ENCODE data around the gene LGALS4. TPM values are rescaled to one million over a fixed set of nuclear protein-coding genes. Genes with fewer than 3 reads are reported as not detected.

The LGALS4 gene
- total RNA-seq, 1 donor from 2014 or later: 0.32 TPM

GRCh38 chr19:38836159-38836982 is 23.6 kb upstream of the LGALS4 start:
- Histone ChIP-seq H2AFZ (ENCODE audit: low read depth, low read length) (no peak overlapping the region), H3K27ac (ENCODE audit: low read depth, low read length) (no peak overlapping the region), H4K20me1 (ENCODE audit: insufficient read depth, low read length) (peaks cover 56% of the 10 kb centered on the region), H3K9me3 (ENCODE audit: insufficient read depth, low read depth, low read length) (no peaks in the 10 kb centered on the region), H3K9ac (ENCODE audit: low read length) (no peak overlapping the region), H3K4me1 (ENCODE audit: insufficient read depth, low read length) (peaks cover 21% of the 10 kb centered on the region), H3K36me3 (ENCODE audit: insufficient read depth, low read length) (peaks cover 56% of the 10 kb centered on the region), H3K4me3 (ENCODE audit: insufficient read depth, low read depth, low read length) (no peak overlapping the region), H3K27me3 (ENCODE audit: insufficient read depth, low read length) (no peaks in the 10 kb centered on the region), H3K4me2 (ENCODE audit: low read length) (no peak overlapping the region), H3K79me2 (ENCODE audit: insufficient read depth, low read length) (peaks cover 12% of the 10 kb centered on the region)
- Mint-ChIP-seq H3K27ac (ENCODE audit: unreplicated experiment) (no peak overlapping the region), H3K9me3 (ENCODE audit: unreplicated experiment) (no peaks in the 10 kb centered on the region), H3K36me3 (ENCODE audit: low read depth, unreplicated experiment) (peaks cover 24% of the 10 kb centered on the region), H3K4me3 (ENCODE audit: unreplicated experiment) (no peak overlapping the region), H3K27me3 (ENCODE audit: low read depth, unreplicated experiment) (no peaks in the 10 kb centered on the region), H3K4me1 (ENCODE audit: low read depth, unreplicated experiment) (peaks cover 13% of the 10 kb centered on the region)
- FAIRE-seq (no peak), DNase-seq (ENCODE audit: low read depth) (no peak)
- TF ChIP-seq EZH2 (IDR thresholded peaks at IDR 0.05; ENCODE audit: insufficient read depth, low read length): no peak
- no peak for TF ChIP-seq CTCF (IDR thresholded peaks at IDR 0.05; ENCODE audit: insufficient read depth, low read depth, low read length)

- no peak overlapping the region for H3K4me2 ChIP-seq (ENCODE audit: low read length)
- no peak overlapping the region for H2AFZ ChIP-seq (ENCODE audit: low read depth, low read length)
- H3K9ac ChIP-seq (ENCODE audit: low read length): no peak overlapping the region
- Mint-ChIP-seq H3K36me3 (ENCODE audit: low read depth, unreplicated experiment) (peaks cover 24% of the 10 kb centered on the region), H3K27me3 (ENCODE audit: low read depth, unreplicated experiment) (no peaks in the 10 kb centered on the region), H3K9me3 (ENCODE audit: unreplicated experiment) (no peaks in the 10 kb centered on the region), H3K4me1 (ENCODE audit: low read depth, unreplicated experiment) (peaks cover 20% of the 10 kb centered on the region), H3K27ac (ENCODE audit: unreplicated experiment) (no peak overlapping the region), H3K4me3 (ENCODE audit: unreplicated experiment) (no peak overlapping the region)
- no peak overlapping the region for H3K27ac ChIP-seq (ENCODE audit: low read depth, low read length)
- TF ChIP-seq EZH2 (IDR thresholded peaks at IDR 0.05; ENCODE audit: insufficient read depth, low read length) (no peak), CTCF (IDR thresholded peaks at IDR 0.05; ENCODE audit: insufficient read depth, low read depth, low read length) (no peak)
- H3K79me2 ChIP-seq (ENCODE audit: insufficient read depth, low read length): no peaks in the 10 kb centered on the region
- peaks cover 42% of the 10 kb centered on the region for H3K36me3 ChIP-seq (ENCODE audit: insufficient read depth, low read length)
- no peaks in the 10 kb centered on the region for H3K9me3 ChIP-seq (ENCODE audit: insufficient read depth, low read depth, low read length)
- H3K4me1 ChIP-seq (ENCODE audit: insufficient read depth, low read length): peaks cover 39% of the 10 kb centered on the region
- H3K27me3 ChIP-seq (ENCODE audit: insufficient read depth, low read length): no peaks in the 10 kb centered on the region
- no peak overlapping the region for H3K4me3 ChIP-seq (ENCODE audit: insufficient read depth, low read depth, low read length)
- H4K20me1 ChIP-seq (ENCODE audit: insufficient read depth, low read length): peaks cover 41% of the 10 kb centered on the region
- DNase-seq (ENCODE audit: low read depth) (no peak), FAIRE-seq (no peak)
These were observed 21.8 kb upstream of the LGALS4 start for GRCh38 chr19:38834590-38834989.

DNA sequence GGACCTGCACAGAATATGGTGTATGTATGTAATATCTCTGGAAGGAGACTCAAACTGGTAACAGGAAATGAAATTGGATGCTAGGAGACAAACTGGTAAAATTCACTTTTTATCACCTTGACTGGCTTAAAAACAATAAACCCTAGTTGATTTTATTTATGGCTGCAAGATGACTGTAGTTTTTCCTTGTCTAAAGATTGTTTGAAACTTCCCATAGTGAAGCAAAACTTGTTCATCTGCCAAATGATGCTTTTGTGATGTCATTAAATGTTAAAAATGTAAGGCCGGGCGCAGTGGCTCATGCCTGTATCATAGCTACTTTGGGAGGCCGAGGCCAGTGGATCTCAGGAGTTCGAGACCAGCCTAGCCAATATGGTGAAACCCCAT is 21.4 kb upstream of the LGALS4 start:
- H3K36me3 Mint-ChIP-seq (ENCODE audit: low read depth, unreplicated experiment): peaks cover 24% of the 10 kb centered on the region

More for the DNA sequence above, 21.4 kb upstream of the LGALS4 start:
- Histone ChIP-seq H3K9ac (ENCODE audit: low read length) (no peak overlapping the region), H3K27me3 (ENCODE audit: insufficient read depth, low read length) (no peaks in the 10 kb centered on the region), H3K27ac (ENCODE audit: low read depth, low read length) (no peak overlapping the region), H3K4me3 (ENCODE audit: insufficient read depth, low read depth, low read length) (no peak overlapping the region), H3K9me3 (ENCODE audit: insufficient read depth, low read depth, low read length) (no peaks in the 10 kb centered on the region), H2AFZ (ENCODE audit: low read depth, low read length) (no peak overlapping the region), H3K36me3 (ENCODE audit: insufficient read depth, low read length) (peaks cover 37% of the 10 kb centered on the region), H4K20me1 (ENCODE audit: insufficient read depth, low read length) (peaks cover 36% of the 10 kb centered on the region), H3K4me2 (ENCODE audit: low read length) (no peak overlapping the region), H3K4me1 (ENCODE audit: insufficient read depth, low read length) (peaks cover 39% of the 10 kb centered on the region), H3K79me2 (ENCODE audit: insufficient read depth, low read length) (no peaks in the 10 kb centered on the region)
- DNase-seq (ENCODE audit: low read depth) (no peak), FAIRE-seq (no peak)
- Mint-ChIP-seq H3K9me3 (ENCODE audit: unreplicated experiment) (no peaks in the 10 kb centered on the region), H3K4me1 (ENCODE audit: low read depth, unreplicated experiment) (peaks cover 19% of the 10 kb centered on the region), H3K4me3 (ENCODE audit: unreplicated experiment) (peak overlapping the region; percentile 27), H3K27me3 (ENCODE audit: low read depth, unreplicated experiment) (no peaks in the 10 kb centered on the region), H3K27ac (ENCODE audit: unreplicated experiment) (no peak overlapping the region)
- TF ChIP-seq CTCF (IDR thresholded peaks at IDR 0.05; ENCODE audit: insufficient read depth, low read depth, low read length): no peak
